Measurements from ENCODE around the gene PLGLB1.
"Not testable (repeated sequence)": the region's sequence is repeated elsewhere in the genome, so short reads cannot be mapped to it uniquely, and the experiment has no call there.

Gene PLGLB1

DNA sequence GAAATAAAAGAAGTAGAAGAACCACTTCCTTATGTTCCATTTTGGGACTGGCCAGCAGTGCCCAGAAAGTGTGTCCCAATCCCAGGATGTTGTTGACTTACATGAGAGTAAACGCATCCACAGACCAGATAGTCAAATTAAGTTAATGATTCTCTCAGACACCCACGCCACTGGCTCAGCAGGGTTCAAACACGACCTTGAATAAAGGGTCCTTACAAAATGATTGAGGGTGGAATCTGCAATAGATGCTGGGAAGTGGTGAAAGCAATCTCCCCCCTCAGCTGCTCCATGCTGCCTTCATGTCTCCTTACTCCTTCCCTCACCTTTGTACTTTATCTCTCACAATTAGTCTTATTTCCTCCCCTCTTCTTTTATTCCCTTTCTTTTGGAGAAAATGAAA is at the start of gene PLGLB1:
Gene PLGLB1 (minus strand): TSS at position 101 of the 400 bp plus-strand sequence. CDS start 61 bp downstream, at position 40.
- not testable (repeated sequence) for H3K9me3 Mint-ChIP-seq; H3K4me1 Mint-ChIP-seq; ATAC-seq; DNase-seq (ENCODE audit: low spot score in 2 of 2); H3K36me3 Mint-ChIP-seq; H3K4me3 Mint-ChIP-seq; H3K27ac Mint-ChIP-seq

DNA sequence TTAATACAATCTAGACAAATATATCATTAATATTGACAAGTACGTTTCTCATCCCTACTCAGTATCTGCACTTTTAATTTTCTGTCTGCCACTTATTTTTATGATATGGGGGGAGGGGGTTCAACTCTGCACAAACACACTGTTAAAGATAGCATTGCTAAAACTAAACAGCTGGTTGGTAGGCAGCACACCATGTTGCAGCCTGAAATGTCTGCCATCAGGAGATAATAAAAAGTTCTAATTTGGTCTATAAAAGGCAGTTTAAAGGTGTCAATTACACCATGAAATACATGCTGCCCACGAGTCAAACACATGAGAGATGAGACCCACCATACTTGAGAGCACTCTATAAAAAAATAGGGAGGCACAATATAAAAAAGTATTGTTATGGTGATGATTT is 42.7 kb upstream of the PLGLB1 start:
- not testable (repeated sequence) for H3K4me3 Mint-ChIP-seq; H3K36me3 Mint-ChIP-seq; ATAC-seq; DNase-seq (ENCODE audit: low spot score in 2 of 2); H3K27ac Mint-ChIP-seq; H3K9me3 Mint-ChIP-seq
- peaks cover 11% of the 10 kb centered on the region for H3K4me1 Mint-ChIP-seq

DNA sequence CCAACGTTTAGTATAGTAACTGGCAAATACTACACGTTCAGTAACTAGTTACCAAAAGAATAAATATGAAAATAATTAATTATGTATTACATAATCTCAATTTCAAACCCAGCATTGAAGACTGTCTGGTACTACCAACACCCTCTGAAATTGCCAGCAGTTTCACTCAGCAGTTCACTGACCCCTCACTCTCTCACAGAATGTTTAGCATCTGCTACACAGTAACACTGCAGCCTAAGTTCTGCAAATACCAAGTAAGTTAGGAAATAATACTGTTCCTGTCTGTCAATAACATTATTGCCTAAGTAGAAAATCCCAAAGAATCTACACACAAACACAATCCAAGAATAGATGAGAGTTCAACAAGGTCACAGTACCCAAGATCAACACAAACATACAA is 41.8 kb upstream of the PLGLB1 start:
- not testable (repeated sequence) for H3K27ac Mint-ChIP-seq; ATAC-seq; H3K36me3 Mint-ChIP-seq; H3K4me3 Mint-ChIP-seq; DNase-seq (ENCODE audit: low spot score in 2 of 2); H3K9me3 Mint-ChIP-seq
- peaks cover 11% of the 10 kb centered on the region for H3K4me1 Mint-ChIP-seq

DNA sequence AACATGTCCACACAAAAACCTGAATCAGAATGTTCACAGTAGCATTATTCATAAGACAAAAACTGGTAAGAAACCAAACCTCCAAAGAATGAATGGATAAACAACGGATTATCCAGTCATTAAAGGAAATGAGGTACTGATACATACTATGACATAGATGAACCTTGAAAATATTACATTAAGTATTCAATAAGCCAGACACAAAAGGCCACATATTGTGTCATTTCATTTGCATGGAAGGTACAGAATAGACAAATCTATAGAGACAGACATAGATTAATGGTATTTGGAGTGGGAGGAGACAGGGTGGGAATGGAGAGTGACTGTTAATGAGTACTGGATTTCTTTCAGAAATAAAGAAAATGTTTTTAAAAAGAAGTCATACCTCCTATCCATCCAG is 39.9 kb upstream of the PLGLB1 start:
- not testable (repeated sequence) for H3K9me3 Mint-ChIP-seq; H3K27ac Mint-ChIP-seq; H3K4me3 Mint-ChIP-seq; H3K4me1 Mint-ChIP-seq; H3K36me3 Mint-ChIP-seq; ATAC-seq; DNase-seq (ENCODE audit: low spot score in 2 of 2)

DNA sequence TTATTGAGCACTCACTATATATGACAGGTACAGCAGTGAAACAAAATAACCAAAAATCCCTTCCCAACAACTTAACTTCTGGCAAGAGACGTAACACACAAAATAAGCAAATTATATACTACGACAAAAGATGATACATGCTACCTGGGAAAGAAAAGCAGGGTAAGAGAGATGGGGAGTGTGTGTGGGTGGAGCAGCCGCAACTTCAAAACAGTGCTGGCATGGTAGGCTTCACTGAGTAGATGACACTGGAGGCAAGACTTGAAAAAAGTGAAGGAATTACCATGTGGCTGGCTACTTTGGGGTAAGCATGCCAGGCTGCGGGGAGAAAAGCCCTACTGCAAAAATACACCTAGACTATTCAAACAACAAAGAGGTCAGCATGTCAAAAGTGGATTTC is 36.0 kb upstream of the PLGLB1 start:
- peaks cover 12% of the 10 kb centered on the region for H3K36me3 Mint-ChIP-seq
- not testable (repeated sequence) for DNase-seq (ENCODE audit: low spot score in 2 of 2); H3K27ac Mint-ChIP-seq; H3K4me1 Mint-ChIP-seq; H3K4me3 Mint-ChIP-seq; H3K9me3 Mint-ChIP-seq; ATAC-seq

DNA sequence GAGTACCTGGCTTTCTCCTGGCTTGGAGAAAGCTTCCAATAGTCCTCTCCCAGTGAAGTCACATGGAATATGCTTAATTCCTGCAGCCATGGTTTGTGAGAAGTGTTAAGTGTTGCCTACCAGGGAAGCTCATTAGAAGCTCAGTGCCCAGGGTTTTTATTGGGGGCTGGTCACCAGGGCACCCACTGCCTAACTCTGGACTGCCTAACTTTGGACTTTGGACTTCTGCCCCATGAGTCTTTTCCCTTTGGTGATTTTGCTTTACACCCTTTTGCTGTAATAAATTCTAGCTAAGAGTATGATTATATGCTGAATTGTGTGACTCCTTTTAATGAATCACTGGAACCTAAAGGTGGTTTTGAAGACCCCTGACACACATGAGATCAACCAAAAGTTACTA is 35.2 kb upstream of the PLGLB1 start:
- H3K4me3 Mint-ChIP-seq; H3K9me3 Mint-ChIP-seq; ATAC-seq; H3K27ac Mint-ChIP-seq; DNase-seq (ENCODE audit: low spot score in 2 of 2); H3K4me1 Mint-ChIP-seq: not testable (repeated sequence)
- peaks cover 17% of the 10 kb centered on the region for H3K36me3 Mint-ChIP-seq

DNA sequence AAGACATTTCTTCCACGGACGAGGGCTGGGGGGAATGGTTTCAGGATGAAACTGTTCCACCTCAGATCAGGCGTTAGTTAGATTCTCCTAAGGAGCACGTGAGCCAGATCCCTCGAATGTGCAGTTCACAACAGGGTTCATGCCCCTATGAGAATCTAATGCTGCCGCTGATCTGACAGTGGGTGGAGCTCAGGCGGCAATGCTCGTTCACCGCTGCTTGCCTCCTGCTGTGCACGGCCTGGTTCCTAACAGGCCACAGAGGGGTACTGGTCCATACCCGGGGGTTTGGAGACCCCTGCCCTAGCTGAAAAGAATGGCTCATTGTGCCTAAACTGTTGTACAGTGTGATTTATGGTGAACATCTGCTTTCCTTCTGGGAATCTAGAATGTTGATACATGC is 34.8 kb upstream of the PLGLB1 start:
- H3K9me3 Mint-ChIP-seq; ATAC-seq; H3K4me3 Mint-ChIP-seq; H3K4me1 Mint-ChIP-seq; DNase-seq (ENCODE audit: low spot score in 2 of 2); H3K27ac Mint-ChIP-seq: not testable (repeated sequence)
- peaks cover 21% of the 10 kb centered on the region for H3K36me3 Mint-ChIP-seq

DNA sequence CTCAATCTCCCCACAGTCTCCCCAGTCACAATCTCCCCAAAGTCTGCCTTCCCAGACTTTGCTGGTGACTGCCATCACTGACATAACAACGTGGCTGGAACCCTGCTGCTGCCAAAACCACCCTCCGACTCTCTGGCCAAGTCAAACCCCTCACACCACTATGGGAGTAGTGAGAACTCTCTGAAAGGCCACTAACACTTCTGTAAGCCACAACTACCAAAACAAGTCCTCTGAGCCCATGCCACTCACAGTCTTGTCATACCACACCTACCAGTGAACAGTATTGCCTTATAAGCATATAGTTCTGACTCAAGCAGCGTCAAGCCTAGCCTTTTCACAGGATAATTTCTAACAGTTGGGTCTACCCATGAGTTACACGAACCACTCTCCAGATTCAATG is 32.7 kb upstream of the PLGLB1 start:
- peaks cover 39% of the 10 kb centered on the region for H3K36me3 Mint-ChIP-seq
- ATAC-seq (peak; percentile 100), DNase-seq (ENCODE audit: low spot score in 2 of 2) (peak in 1 of 2 donors; percentile 65)
- H3K4me1 Mint-ChIP-seq, H3K9me3 Mint-ChIP-seq: not testable (repeated sequence)
- peak overlapping the region; percentile 15 for H3K4me3 Mint-ChIP-seq
- H3K27ac Mint-ChIP-seq, result peak overlapping the region; percentile 86

DNA sequence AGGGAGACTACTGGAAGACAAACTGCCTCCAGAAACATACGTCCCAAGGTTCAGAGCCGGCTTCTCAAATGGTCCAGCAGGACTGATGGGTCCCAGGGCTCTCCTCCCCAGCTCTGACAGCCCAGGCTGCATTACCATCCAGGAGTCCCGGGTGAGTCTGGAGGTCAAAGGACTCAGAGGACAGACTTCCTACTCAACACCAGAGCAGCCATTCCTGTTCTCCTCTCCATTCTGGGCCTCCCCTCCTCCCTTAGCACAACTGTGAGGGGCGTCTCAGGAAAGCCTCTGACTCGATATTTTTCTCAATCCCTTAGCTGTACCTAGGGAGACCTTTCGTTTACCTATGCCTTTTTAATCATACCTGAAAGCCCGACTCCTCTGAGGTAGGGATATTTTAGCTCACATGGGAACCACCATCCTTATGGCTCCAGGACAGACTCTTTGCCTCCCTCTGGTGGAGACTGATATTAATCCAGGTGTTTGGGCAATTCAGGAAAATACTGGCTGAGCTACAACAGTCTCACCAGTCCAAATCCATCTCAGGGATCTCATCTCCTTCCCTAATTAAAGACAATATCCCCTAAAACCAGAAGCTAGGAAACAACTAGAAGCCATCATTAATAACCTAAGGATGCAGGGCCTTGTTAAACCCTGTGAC is 19.8 kb upstream of the PLGLB1 start:
- H3K4me1 Mint-ChIP-seq; H3K9me3 Mint-ChIP-seq; DNase-seq (ENCODE audit: low spot score in 2 of 2); H3K36me3 Mint-ChIP-seq; H3K27ac Mint-ChIP-seq; H3K4me3 Mint-ChIP-seq: not testable (repeated sequence)
- ATAC-seq, result peak; percentile 46

DNA sequence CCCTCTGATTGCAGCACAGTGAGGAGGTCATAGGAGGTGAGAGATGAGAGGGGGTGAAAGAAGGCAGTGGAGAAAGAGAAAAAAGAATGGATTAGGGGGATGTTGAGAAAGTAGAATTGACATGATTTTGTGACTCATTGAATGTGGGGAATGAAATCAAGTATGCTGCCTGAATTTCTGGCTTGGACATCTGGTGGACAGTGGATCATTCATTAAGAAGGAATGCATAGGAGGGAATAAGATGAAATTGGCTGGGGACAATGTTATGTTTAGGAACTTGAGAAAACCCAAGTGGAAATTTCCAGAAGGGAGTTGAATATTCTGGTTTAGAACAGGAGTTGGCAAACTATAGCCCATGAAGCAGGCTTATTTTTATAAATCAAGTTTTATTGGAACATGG is 7.0 kb upstream of the PLGLB1 start:
- H3K27ac Mint-ChIP-seq; DNase-seq (ENCODE audit: low spot score in 2 of 2); H3K36me3 Mint-ChIP-seq; H3K4me3 Mint-ChIP-seq; ATAC-seq; H3K4me1 Mint-ChIP-seq; H3K9me3 Mint-ChIP-seq: not testable (repeated sequence)

DNA sequence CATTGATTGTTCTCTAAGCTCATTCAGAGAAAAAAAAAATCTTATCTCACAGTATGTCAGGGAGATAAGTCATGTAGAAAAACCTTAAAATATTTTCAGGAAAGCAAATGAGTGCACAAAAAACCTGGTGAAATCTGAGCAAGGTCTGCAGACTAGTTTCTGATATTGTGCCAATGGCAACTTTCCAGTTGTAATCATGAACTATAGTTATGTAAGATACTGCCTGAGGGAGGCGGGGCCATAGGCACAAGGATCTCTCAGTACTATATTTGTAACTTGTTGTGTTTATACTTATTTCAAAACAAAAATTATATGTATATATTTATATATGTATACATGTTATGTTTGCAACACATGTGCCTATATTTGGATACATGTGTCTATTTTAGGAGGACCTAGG is 5.2 kb upstream of the PLGLB1 start:
- H3K4me3 Mint-ChIP-seq; H3K4me1 Mint-ChIP-seq; DNase-seq (ENCODE audit: low spot score in 2 of 2); ATAC-seq; H3K36me3 Mint-ChIP-seq; H3K27ac Mint-ChIP-seq; H3K9me3 Mint-ChIP-seq: not testable (repeated sequence)

DNA sequence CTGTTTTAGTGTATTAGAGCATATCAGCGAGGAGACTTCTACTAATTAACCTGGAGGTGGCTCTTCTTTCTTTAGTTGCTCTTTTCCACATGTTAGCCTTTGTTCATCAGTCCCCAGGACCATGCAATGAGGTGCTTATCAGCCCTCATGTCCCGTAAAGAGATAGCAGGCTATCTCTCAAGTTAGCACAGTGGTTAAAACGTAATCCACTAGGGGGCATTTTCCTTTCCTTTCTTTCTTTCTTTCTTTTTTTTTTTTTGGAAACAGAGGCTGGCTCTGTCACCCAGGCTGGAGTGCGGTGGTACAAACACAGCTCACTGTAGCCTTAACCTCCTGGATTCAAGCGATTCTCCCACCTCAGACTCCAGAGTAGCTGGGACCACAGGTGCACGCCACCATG is 4.3 kb upstream of the PLGLB1 start:
- H3K36me3 Mint-ChIP-seq; DNase-seq (ENCODE audit: low spot score in 2 of 2); H3K4me1 Mint-ChIP-seq; H3K27ac Mint-ChIP-seq; H3K4me3 Mint-ChIP-seq; H3K9me3 Mint-ChIP-seq: not testable (repeated sequence)
- peak; percentile 50 for ATAC-seq

DNA sequence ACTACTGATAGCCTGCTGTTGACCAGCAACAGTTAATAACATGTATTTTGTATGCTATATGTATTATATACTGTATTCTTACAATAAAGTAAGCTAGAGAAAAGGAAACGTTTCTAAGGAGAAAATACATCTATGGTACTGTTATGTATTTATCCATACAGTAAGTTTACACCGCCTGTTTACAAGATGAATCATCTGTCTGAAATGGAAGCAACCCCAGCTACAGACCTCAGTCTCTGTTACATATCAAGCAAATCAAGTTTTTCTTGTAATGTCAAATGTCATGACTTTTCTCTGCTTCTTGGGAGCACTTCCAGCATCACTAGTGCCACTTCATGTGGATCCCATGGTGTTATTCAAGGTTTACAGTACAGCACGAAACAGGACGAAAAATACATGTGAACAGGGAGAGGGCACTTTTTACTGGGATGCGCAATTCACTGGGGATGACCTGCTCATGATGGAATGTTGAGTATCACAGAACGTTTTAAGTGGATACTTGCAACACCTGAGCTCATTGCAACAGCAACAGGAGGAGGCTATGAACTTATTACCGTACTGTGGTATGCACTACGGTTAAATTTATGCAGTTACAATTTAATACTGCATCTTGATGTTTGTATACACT is 2.5 kb upstream of the PLGLB1 start:
- H3K4me1 Mint-ChIP-seq; H3K27ac Mint-ChIP-seq; H3K9me3 Mint-ChIP-seq; H3K4me3 Mint-ChIP-seq; H3K36me3 Mint-ChIP-seq; ATAC-seq; DNase-seq (ENCODE audit: low spot score in 2 of 2): not testable (repeated sequence)

DNA sequence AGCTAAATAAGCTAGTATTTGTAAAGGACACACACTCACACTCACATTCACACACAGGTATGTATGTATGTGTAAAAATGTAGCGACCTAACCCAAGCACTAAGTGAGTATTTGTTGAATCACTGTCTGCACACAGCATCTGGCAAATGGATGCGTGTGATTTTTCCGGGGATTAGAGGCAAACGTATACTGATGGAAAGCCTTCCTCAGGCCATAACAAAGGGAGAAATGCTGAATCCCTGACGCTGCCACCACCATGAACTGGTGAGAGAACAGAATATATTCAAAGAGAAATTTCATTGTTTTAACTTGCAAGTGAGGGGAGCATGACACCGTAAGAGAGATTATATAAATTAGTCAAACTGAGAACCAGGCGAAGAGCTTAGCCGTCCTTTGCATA is 601 bp downstream of the PLGLB1 start:
- H3K9me3 Mint-ChIP-seq, H3K4me3 Mint-ChIP-seq: not testable (repeated sequence)

DNA sequence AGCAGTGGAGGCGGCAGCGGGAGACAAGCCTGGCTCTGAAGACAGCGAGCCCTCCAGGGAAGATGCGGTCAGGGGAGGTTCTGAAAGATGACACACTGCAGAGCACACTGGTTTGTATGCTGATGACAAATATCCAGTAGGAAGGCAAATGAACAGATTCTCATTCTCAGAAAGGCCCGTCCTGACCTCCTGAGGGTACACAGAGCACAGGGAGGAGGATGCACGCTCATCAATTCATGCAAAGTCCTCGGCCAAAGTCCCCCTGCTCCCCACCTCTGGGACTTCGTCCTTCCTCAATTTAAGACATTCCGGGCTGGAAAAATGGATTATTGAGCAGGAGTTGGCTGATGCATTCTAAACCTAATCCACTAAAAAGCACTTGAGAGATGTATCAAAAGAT is 2.6 kb downstream of the PLGLB1 start:
- ATAC-seq; H3K27ac Mint-ChIP-seq; H3K36me3 Mint-ChIP-seq; H3K4me3 Mint-ChIP-seq; H3K9me3 Mint-ChIP-seq; H3K4me1 Mint-ChIP-seq; DNase-seq (ENCODE audit: low spot score in 2 of 2): not testable (repeated sequence)

More for the DNA sequence above, 601 bp downstream of the PLGLB1 start:
- ATAC-seq; H3K4me1 Mint-ChIP-seq; DNase-seq (ENCODE audit: low spot score in 2 of 2); H3K36me3 Mint-ChIP-seq; H3K27ac Mint-ChIP-seq: not testable (repeated sequence)

DNA sequence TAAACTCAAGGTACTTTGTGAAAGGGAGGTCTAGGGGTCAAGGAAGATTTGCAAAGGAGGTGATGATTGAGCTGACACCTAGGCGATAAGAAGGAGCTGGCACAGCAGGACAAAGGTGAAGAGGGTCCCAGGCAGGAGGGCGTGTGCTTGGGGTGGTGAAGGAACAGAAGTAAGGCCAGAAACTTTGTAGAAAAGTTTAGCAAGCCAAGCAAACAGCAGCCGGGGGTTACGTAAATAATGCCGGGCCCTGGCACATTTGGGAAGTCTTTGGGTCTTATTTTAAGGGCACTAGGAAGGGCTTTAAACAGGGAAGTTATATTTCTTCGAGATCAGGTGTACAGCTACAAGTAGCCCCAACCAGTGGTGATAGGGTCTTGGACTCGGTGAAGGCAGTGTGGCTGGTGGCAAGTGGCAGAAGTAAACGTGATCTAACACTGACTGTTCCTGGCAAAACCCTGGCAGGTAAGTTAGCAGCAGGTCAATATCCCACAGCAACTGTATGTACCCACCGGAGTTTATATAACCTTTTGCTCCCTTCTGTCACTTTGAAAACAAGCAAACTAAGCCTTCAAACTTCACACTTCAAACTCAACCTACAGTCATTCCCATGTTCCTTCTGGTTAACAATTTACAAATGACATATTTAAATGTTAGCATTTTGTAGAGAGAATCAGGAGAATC is 7.0 kb downstream of the PLGLB1 start:
- ATAC-seq; H3K4me1 Mint-ChIP-seq; H3K36me3 Mint-ChIP-seq; H3K4me3 Mint-ChIP-seq; DNase-seq (ENCODE audit: low spot score in 2 of 2); H3K9me3 Mint-ChIP-seq; H3K27ac Mint-ChIP-seq: not testable (repeated sequence)
